Mammary epithelial cell (primary cell): ENCODE data around the gene MELTF.

Experiments
- CTCF ChIP-seq, 2 donors: IDR thresholded peaks in 1 of 2; conservative IDR thresholded peaks in 1 of 2; 2 replicates each; pipeline ENCODE4 v1.5.1; 2011 to 2012; ENCODE audit warnings: inconsistent platforms in 2 of 2, low read length in 2 of 2, mild to moderate bottlenecking in 2 of 2, control low read depth in 1 of 2, low read depth in 1 of 2; ENCODE audit not compliant: insufficient read depth in 1 of 2; ENCODE audit errors: extremely low read depth in 1 of 2
- EZH2 ChIP-seq: IDR thresholded peaks from 2 replicates; pipeline ENCODE4 v1.6.1; 2012; ENCODE audit warnings: low read length, inconsistent platforms, borderline replicate concordance

GRCh38 chr3:197001106-197001971, 28.3 kb downstream of the MELTF start:
- no peak for TF ChIP-seq CTCF (conservative IDR thresholded peaks at IDR 0.05 in 1 of 2, IDR thresholded peaks at IDR 0.05 in 1 of 2; ENCODE audit: extremely low read depth in 1 of 2, insufficient read depth in 1 of 2, low read depth in 1 of 2, low read length in 2 of 2)
- TF ChIP-seq EZH2, result no peak
